HepG2 (cell line): ENCODE results near the gene MRPL14. TPM values are rescaled to one million over a fixed set of nuclear protein-coding genes. Genes with fewer than 3 reads are reported as not detected.
A peak's percentile ranks its signal among the peaks of the same experiment; 100 is the strongest.

Source experiments
- CBX5 ChIP-seq: sonication (generic); formaldehyde crosslinking; IDR thresholded peaks from 2 replicates; pipeline ENCODE4 v1.4.0; 2020; ENCODE audit warnings: missing genetic modification reagents, borderline replicate concordance
- GATAD2A ChIP-seq: IDR thresholded peaks from 2 replicates; pipeline ENCODE4 v1.6.1; 2016
- HDAC1 ChIP-seq: sonication (generic); formaldehyde crosslinking; IDR thresholded peaks from 2 replicates; pipeline ENCODE4 v1.5.1; 2020; ENCODE audit warnings: mild to moderate bottlenecking, missing genetic modification reagents
- ISL2 ChIP-seq: sonication (generic); formaldehyde crosslinking; IDR thresholded peaks from 2 replicates; pipeline ENCODE4 v1.5.0; 2020; ENCODE audit warnings: missing genetic modification reagents
- KDM6A ChIP-seq: IDR thresholded peaks from 2 replicates; pipeline ENCODE4 v1.6.1; 2016; ENCODE audit warnings: low read depth
- NBN ChIP-seq: fragments of 450-650 bp; conservative IDR thresholded peaks from 2 replicates; pipeline ENCODE4 v1.6.1; 2017
- NFKBIZ ChIP-seq: IDR thresholded peaks from 2 replicates; pipeline ENCODE4 v1.6.1; 2018; ENCODE audit warnings: missing genetic modification reagents, missing compliant biosample characterization
- PCBP2 ChIP-seq: fragments of 200-400 bp; formaldehyde crosslinking; optimal IDR thresholded peaks from 2 replicates; pipeline ENCODE3; 2018; ENCODE audit warnings: low read length, low read depth; ENCODE audit not compliant: poor library complexity, severe bottlenecking
- POLR2AphosphoS2 ChIP-seq: IDR thresholded peaks from 2 replicates; pipeline ENCODE4 v1.6.1; 2011; ENCODE audit warnings: low read depth, low read length, improper control_type of control experiment
- RFX1 ChIP-seq: fragments of 450-650 bp; IDR thresholded peaks from 2 replicates; pipeline ENCODE4 v1.6.1; 2017
- WIZ ChIP-seq: sonication (generic); formaldehyde crosslinking; IDR thresholded peaks from 2 replicates; pipeline ENCODE4 v1.5.1; 2020; ENCODE audit warnings: mild to moderate bottlenecking, missing genetic modification reagents
- ZBTB21 ChIP-seq: sonication (generic); formaldehyde crosslinking; IDR thresholded peaks from 2 replicates; pipeline ENCODE4 v1.4.0; 2020; ENCODE audit warnings: missing genetic modification reagents
- ZNF562 ChIP-seq: sonication (generic); formaldehyde crosslinking; IDR thresholded peaks from 2 replicates; pipeline ENCODE4 v1.8.0; 2022; ENCODE audit warnings: missing genetic modification reagents, borderline replicate concordance
- ZNF678 ChIP-seq: sonication (generic); formaldehyde crosslinking; IDR thresholded peaks from 2 replicates; pipeline ENCODE4 v1.4.0; 2020; ENCODE audit warnings: mild to moderate bottlenecking, missing genetic modification reagents
- ZNF720 ChIP-seq: sonication (generic); formaldehyde crosslinking; IDR thresholded peaks from 2 replicates; pipeline ENCODE4 v1.4.0; 2020; ENCODE audit warnings: missing genetic modification reagents
- ZNF768 ChIP-seq: sonication (generic); formaldehyde crosslinking; IDR thresholded peaks from 2 replicates; pipeline ENCODE4 v1.4.0; 2020; ENCODE audit warnings: missing genetic modification reagents
- ZSCAN25 ChIP-seq: sonication (generic); formaldehyde crosslinking; IDR thresholded peaks from 2 replicates; pipeline ENCODE4 v1.8.0; 2022; ENCODE audit warnings: mild to moderate bottlenecking, missing genetic modification reagents
- polyA plus RNA-seq, 8 experiments: library from polyadenylated mRNA; depleted of rRNA in 3 of 8; stranded (reverse) in 7 of 8; unstranded in 1 of 8; fragments of >200 nt; fragmentation: Illumina TruSeq in 4 of 8; extraction: Trizol in 4 of 8; gene quantifications; 2 replicates each; pipeline versions ENCODE4 v1.2.1 to v1.2.3, GENCODE V29; 2011 to 2016; ENCODE audit warnings: low read depth in 4 of 8, missing spikeins in 1 of 8, mixed read lengths in 1 of 8; ENCODE audit not compliant: insufficient read depth in 1 of 8
- total RNA-seq, 5 experiments: library from RNA; depleted of rRNA; stranded (reverse); fragments of >200 nt; fragmentation: Illumina TruSeq; extraction: Trizol; gene quantifications; 2 replicates each; pipeline ENCODE4 v1.2.3, GENCODE V29; 2016; ENCODE audit warnings: low read depth in 1 of 5
- TF ChIP-seq, protein P1 (sequence below): sonication (generic); formaldehyde crosslinking; IDR thresholded peaks from 2 replicates; pipeline ENCODE4 v1.8.1; 2023; ENCODE audit warnings: mild to moderate bottlenecking, moderate library complexity, missing genetic modification reagents
- TF ChIP-seq, protein P2 (sequence below): sonication (generic); formaldehyde crosslinking; IDR thresholded peaks from 2 replicates; pipeline ENCODE4 v1.4.0; 2020; ENCODE audit warnings: low read depth, mild to moderate bottlenecking, missing genetic modification reagents
- TF ChIP-seq, protein P3 (sequence below): IDR thresholded peaks from 2 replicates; pipeline ENCODE4 v1.6.1; 2016; ENCODE audit warnings: mild to moderate bottlenecking, missing biosample characterization, missing genetic modification reagents
- TF ChIP-seq, protein P4 (sequence below): IDR thresholded peaks from 2 replicates; pipeline ENCODE4 v1.6.1; 2012; ENCODE audit warnings: inconsistent platforms
- TF ChIP-seq, protein P5 (sequence below): sonication (generic); formaldehyde crosslinking; IDR thresholded peaks from 2 replicates; pipeline ENCODE4 v1.8.1; 2023; ENCODE audit warnings: missing genetic modification reagents, mild to moderate bottlenecking, borderline replicate concordance
- TF ChIP-seq, protein P6 (sequence below): sonication (generic); formaldehyde crosslinking; IDR thresholded peaks from 2 replicates; pipeline ENCODE4 v1.8.0; 2022; ENCODE audit warnings: low read depth, missing genetic modification reagents
- TF ChIP-seq, protein P7 (sequence below): IDR thresholded peaks from 2 replicates; pipeline ENCODE4 v1.6.1; 2016; ENCODE audit warnings: missing genetic modification reagents, missing compliant biosample characterization

Gene MRPL14
- total and polyA plus RNA-seq, 2 of the 13 experiments (the other 11 are each of a cell fraction or from before 2014, with no cell fraction given): 157 to 178 TPM

DNA sequence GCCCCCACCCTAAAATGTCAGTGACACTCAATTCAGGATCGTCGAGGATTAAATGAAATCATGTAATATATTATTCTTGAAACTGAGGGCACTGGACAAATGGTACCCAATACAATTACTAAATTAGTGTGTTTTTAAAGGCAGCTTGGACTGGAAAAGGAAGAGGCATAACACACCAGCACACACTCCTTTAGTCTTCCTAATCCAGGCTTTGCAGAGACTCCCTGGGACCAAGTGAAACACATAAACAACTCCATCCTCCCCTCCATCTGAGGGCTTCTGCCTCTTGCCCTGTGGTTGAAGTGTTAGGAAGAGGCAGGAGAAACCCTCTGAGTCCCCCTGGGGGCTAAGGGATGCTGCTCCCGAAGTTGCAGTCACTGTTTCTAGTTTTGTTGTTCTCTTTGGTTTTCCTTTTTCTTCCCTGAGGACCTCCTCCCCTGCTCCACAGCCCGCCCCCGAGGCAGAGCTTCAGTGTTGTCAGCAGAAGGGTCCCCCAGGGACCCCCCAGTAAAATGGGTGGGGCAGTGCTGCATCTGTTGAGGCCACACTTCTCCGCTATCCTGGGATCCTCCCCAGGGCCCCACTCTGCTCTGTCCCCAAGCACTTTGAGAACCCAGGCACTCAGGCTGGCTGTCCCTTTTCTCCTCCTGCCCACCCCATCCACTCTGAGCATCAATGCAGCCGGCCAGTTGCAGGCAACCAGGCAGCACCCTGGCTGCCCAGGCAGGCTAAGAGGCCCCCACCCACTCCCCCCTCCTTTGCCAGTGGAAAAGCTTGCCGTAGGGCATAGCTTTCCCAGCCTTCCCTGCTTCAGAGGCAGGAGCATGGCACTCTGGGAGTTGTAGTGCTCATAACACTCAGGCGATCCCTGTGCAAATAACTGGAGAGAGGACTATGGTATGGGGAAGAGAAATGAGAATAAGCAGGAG is 6.0 kb upstream of the MRPL14 start (continued):
- TF ChIP-seq, protein P1, sequence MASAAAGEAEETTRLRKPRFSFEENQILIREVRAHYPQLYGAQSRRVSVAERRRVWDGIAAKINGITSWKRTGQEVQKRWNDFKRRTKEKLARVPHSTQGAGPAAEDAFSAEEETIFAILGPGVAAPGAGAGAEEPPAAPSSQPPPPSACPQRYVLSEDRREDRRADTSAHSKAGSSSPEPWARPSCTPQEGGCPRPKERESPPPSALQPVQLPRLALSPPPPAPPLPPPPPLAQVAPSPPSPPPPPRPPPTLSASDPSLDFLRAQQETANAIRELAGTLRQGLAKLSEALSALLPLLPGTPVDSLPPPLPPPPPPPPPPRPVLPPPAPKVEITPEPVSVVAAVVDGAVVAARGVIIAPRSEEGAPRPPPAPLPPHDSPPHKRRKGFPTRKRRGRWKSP (CRISPR knock-in tag): no peak
- TF ChIP-seq PCBP2 (no peak), NFKBIZ (no peak), ZNF720 (no peak), WIZ (CRISPR knock-in tag) (no peak), NBN (no peak), CBX5 (CRISPR knock-in tag) (no peak), GATAD2A (no peak), ISL2 (CRISPR knock-in tag) (no peak), ZNF562 (no peak), HDAC1 (CRISPR knock-in tag) (no peak), RFX1 (no peak), POLR2AphosphoS2 (no peak), ZNF768 (no peak), ZSCAN25 (CRISPR knock-in tag) (peak; percentile 36; the same call in 1 of the 2 replicates), ZNF678 (no peak), ZBTB21 (CRISPR knock-in tag) (no peak), KDM6A (CRISPR knock-in tag) (no peak)
- TF ChIP-seq, protein P2, sequence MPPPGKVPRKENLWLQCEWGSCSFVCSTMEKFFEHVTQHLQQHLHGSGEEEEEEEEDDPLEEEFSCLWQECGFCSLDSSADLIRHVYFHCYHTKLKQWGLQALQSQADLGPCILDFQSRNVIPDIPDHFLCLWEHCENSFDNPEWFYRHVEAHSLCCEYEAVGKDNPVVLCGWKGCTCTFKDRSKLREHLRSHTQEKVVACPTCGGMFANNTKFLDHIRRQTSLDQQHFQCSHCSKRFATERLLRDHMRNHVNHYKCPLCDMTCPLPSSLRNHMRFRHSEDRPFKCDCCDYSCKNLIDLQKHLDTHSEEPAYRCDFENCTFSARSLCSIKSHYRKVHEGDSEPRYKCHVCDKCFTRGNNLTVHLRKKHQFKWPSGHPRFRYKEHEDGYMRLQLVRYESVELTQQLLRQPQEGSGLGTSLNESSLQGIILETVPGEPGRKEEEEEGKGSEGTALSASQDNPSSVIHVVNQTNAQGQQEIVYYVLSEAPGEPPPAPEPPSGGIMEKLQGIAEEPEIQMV (CRISPR knock-in tag): no peak
- TF ChIP-seq, protein P3, sequence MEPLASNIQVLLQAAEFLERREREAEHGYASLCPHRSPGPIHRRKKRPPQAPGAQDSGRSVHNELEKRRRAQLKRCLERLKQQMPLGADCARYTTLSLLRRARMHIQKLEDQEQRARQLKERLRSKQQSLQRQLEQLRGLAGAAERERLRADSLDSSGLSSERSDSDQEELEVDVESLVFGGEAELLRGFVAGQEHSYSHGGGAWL (CRISPR knock-in tag): no peak
- TF ChIP-seq, protein P4, sequence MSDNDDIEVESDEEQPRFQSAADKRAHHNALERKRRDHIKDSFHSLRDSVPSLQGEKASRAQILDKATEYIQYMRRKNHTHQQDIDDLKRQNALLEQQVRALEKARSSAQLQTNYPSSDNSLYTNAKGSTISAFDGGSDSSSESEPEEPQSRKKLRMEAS: no peak
- TF ChIP-seq, protein P5, sequence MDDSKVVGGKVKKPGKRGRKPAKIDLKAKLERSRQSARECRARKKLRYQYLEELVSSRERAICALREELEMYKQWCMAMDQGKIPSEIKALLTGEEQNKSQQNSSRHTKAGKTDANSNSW (CRISPR knock-in tag): no peak
- TF ChIP-seq, protein P6, sequence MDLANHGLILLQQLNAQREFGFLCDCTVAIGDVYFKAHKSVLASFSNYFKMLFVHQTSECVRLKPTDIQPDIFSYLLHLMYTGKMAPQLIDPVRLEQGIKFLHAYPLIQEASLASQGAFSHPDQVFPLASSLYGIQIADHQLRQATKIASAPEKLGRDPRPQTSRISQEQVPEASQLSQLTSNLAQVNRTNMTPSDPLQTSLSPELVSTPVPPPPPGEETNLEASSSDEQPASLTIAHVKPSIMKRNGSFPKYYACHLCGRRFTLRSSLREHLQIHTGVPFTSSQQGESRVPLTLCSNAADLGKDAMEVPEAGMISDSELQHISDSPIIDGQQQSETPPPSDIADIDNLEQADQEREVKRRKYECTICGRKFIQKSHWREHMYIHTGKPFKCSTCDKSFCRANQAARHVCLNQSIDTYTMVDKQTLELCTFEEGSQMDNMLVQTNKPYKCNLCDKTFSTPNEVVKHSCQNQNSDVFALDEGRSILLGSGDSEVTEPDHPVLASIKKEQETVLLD (CRISPR knock-in tag): no peak
- TF ChIP-seq, protein P7, sequence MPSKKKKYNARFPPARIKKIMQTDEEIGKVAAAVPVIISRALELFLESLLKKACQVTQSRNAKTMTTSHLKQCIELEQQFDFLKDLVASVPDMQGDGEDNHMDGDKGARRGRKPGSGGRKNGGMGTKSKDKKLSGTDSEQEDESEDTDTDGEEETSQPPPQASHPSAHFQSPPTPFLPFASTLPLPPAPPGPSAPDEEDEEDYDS: no peak; the same call in 1 of the 2 replicates
